HG03342 (cell line): ENCODE data around the gene IL17A.

Experiments used
- ATAC-seq: cut with Tn5 transposase; IDR thresholded peaks from one replicate; pipeline ENCODE4 v1.9.1; 2021; ENCODE audit warnings: mild to moderate bottlenecking, moderate library complexity; ENCODE audit not compliant: unreplicated experiment

The IL17A gene

DNA sequence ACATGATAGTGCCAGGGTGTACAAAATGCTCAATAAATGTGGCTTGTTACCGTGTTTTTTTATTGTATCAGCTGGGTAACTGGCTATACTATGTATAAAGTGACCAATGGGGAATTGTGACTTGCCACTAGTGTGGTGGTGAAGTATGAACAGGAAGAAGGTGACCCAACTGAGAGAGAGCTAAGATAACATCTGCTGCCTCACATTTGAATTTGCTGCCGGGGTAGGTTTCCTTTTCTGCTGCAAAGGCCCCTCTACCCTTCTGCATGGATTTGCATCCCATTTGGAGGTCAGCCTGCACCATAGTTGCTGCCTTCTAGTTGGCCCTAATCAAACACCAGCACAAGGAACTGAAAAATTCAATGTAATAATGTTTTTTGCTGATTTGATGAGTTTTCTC lies 24.1 kb downstream of the IL17A start:
- ATAC-seq, result peak; percentile 72

DNA sequence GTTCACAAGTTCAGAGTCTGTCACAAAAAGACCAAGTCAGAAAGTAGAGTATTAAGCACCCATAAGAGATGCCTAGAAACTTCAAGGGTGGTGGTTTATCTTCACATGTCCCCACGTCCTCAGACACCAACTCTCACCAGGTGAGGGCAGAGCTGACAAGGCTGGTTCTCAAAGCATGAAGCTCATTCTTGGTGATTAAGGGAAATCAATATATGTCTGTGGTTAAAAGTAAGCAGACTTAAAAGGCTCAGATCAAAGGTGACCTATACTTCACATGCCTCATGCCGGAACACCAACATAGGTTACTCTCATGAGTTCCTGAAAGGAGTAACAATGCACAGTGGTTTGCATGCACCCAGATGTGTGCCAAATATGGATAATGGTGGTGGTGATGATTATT lies 27.0 kb downstream of the IL17A start:
- no peak for ATAC-seq

DNA sequence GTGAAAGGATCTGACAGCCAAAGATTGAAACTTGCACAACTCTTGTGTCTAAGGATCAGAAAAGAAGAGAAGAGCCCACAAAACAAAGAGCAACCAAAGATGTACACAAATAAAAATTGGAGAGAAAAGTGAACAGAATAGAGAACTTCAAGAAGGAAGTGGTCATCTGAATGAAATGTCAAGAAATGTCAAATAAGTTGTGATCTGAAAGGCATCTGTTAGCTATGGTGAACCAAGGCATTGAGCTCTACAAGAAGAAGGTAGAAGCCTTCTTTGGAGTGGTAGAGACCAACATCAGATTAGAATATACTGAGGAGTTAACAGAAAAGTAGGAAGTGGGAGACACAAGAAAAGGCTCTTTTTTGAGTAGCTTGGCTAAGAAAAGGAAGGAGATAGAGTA lies 29.6 kb downstream of the IL17A start:
- no peak for ATAC-seq

DNA sequence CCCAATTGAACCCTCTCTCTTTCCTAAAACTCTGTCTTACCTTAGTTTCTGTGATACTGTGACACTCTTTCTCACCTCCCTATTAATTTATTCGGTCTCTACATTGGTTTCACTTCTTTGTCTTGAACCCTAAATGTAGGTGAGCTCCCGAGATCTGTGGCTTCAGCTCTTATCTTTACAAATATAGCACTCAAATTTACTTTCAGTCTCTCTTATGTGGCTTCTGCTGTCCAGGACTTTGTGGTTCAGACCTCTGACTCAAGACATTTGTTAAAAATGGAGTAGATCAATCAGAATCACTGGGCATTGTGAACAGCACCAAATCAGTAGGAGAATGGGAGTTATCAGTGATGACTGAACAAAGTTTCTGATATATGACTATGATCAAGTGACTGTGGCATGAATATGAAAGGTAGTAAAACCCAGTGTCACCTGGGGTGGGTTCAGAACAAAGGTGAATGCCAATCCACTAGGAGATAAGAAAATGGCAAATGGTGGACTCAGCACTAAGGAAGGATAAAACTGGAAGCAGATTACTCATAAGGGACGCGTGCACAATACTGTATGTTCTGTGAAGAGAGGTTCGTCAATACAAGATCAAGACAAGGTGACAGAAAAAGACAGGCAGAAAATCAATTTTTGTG lies 30.9 kb downstream of the IL17A start:
- ATAC-seq, result no peak

DNA sequence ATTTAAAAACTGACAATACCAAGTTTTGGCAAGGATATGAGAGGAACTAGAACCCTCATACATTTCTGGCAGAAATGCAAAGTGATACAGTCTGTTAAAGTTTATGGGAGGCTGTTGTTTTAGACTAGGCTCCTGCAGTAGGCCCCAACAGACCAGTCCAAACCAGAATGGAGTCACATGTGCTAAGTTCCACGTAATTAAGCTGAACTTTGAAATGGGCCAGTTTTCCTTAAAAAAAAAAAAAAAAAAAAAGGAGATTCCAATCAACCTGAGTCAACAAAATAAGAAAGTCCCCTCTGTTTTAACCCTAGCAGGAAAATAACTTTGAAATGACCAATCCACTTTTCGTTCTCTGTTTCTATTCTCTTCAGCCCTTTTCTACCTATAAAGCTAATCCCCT lies 31.6 kb downstream of the IL17A start:
- ATAC-seq, result no peak

DNA sequence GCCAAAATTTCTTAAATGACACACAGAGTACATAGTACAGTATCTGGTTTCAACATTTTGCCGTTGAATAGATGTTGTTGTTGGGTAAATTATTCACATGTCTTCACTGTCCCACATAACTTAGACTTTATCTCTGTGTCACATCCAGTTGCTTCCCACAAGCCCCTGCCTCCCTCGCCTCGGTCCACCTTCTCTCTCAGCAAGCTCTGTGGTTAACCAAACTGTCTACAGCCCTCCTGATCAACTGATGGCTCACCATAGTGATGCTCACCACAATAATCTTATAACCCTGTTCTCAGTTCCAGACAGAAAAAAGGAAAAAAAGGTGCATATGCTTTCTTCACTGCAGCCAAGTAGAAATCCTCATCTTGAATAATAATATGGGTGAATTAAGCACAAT lies 35.1 kb downstream of the IL17A start:
- ATAC-seq, result peak; percentile 80

DNA sequence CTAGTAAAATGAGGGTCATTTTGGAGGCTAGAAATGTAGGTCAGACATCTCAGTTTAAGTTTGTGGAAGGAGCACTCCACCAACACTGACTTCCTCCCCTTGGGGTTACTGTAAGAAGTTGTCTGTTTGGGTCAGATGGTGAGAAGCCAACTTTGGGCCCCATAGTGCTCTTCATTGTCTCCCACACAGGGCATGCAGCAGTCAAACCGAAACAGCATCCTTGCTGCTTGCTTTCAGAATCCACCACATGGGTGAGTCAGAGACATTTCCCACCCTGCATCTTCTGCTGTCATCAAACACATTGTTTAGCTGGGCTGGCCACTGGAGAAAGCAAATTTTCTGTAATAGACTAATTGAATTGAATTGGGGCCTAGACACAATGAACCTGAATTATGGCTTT lies 41.3 kb downstream of the IL17A start:
- peak; percentile 99 for ATAC-seq

DNA sequence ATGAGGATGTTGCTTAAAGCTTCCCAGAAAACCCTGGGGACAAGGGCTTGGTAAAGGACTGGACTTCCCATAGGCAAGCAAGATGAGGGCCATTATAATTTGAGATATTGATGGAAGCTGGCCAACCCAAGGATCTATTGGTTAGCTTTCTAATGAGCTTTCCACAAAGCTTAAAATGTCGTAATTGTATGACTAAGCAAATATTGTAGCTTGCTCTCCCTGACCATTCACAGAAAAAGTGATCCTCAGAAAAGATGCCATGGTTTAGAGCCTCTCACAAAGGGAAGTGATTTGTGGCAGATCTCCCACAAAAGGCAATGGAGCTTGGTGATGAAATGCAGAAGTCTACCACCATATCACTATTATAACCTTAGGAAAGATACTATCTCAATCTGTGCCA lies 44.5 kb downstream of the IL17A start:
- ATAC-seq, result no peak

DNA sequence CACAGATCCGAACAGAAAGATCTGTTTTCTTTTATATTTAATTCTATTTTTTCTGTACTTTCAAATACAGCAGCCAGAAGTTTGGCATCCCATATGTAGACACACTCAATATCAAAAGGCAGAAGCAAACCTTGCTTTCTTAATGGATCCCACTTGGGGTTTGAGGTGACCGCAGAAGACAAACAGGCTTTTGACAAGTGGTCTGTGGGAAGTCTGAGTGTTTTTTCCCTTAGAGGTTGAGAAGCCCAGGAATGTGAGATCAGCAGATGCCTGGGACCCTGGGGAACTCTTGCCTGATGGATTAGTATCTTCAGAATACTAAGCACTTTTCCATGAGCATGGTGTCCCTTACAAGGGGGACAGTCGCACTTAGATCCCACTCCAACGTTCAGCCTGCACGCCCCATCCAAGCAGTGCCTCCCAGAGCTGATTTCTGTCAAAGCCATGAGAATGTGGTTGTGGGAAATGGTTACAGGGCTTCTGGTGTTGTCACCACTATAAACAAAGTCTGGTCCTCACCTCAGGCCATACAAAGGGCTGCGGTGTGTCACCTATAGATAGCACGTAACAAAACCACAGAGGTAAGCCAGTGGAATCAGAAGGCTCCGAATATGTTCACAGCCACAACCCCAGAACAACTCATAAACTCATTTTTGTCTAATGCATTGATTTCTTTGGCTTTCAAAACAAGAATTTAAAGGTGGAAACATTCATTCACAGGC lies 45.4 kb downstream of the IL17A start:
- peak; percentile 19 for ATAC-seq

GRCh38 chr6:52233005-52233404 lies 46.8 kb downstream of the IL17A start:
- no peak for ATAC-seq

DNA sequence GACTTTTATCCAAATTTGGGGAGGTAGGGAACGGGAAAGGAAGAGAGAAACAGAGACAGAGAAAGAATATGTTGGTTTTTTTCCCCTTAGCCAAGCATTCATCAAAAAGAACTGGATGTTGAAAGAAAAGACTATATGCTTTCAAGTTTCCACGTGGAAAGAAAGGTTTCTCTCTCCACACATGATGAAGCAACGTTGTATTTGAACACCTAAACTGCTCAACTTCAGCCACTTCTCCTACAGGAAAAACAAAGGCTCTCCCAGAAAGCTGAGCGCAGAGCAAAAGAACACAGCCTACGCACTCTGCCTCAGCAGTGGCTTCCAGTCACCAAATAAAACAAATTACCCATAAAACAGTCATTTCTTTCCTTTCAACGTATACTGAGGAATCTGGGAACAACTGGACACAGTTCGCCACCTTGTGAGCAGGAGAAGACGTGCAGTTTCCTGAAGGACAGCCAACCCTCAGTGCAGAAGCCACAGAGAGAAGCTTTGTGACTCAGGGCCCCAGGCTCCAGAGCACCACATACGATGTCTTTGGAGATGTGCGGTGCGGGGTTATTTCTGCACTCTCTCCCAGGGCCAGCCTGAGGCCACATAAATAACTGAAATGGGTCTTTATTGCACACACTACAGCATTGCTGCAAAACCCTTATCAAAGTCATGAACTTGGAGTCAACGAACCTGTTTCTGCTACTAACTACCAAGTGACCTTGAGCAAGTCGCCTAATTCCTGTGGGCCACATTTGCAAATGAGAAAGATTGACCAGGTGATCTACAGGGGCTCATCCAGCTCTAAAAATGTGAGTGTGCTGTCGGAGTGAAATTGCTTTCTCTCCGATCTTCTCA lies 48.0 kb downstream of the IL17A start:
- peak; percentile 55 for ATAC-seq
